ENCODE data around the gene NECAB2.

DNA sequence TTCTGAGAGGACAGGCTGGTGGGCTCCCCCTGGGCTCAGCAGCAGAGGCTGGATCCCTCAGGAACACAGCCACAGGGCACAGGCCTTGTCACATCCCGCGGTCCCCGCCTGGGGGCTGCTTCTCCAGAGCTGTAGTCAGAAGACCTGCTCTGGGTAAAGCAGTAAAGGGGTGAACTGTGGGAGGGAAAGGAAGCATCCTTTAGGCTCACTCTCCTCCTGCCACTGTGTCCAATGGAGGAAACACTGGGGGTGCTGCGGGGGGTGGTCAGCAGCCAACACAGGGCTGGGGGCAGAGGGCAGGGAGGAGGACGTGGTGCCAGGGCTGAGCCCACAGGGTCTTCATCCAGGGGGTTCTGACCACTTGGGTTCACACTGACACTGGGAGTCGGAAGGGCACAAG lies 79.6 kb downstream of the NECAB2 start:
- TF ChIP-seq, protein P1, sequence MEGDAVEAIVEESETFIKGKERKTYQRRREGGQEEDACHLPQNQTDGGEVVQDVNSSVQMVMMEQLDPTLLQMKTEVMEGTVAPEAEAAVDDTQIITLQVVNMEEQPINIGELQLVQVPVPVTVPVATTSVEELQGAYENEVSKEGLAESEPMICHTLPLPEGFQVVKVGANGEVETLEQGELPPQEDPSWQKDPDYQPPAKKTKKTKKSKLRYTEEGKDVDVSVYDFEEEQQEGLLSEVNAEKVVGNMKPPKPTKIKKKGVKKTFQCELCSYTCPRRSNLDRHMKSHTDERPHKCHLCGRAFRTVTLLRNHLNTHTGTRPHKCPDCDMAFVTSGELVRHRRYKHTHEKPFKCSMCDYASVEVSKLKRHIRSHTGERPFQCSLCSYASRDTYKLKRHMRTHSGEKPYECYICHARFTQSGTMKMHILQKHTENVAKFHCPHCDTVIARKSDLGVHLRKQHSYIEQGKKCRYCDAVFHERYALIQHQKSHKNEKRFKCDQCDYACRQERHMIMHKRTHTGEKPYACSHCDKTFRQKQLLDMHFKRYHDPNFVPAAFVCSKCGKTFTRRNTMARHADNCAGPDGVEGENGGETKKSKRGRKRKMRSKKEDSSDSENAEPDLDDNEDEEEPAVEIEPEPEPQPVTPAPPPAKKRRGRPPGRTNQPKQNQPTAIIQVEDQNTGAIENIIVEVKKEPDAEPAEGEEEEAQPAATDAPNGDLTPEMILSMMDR (IDR thresholded peaks at IDR 0.05 in 4 of 5, conservative IDR thresholded peaks at IDR 0.05 in 1 of 5), result no peak
- no peak for TF ChIP-seq POLR2A (IDR thresholded peaks at IDR 0.05)
